K562 (cell line): ENCODE measurements around the gene RTF2.

Source experiments
- ELF2 ChIP-seq: fragments of 250-450 bp; sonication (Bioruptor Pico); IDR thresholded peaks from 2 replicates; pipeline ENCODE4 v1.5.0; 2021; ENCODE audit warnings: mild to moderate bottlenecking
- HDAC2 ChIP-seq: fragments of 450-650 bp; IDR thresholded peaks from 2 replicates; pipeline ENCODE4 v1.6.1; 2016; ENCODE audit warnings: mild to moderate bottlenecking
- MTA1 ChIP-seq: fragments of 450-650 bp; IDR thresholded peaks from 2 replicates; pipeline ENCODE4 v1.6.1; 2017; ENCODE audit warnings: borderline replicate concordance
- PML ChIP-seq: IDR thresholded peaks from 2 replicates; pipeline ENCODE4 v1.6.1; 2012; ENCODE audit warnings: low read length, inconsistent platforms
- RCOR1 ChIP-seq, 2 experiments: IDR thresholded peaks; 2 replicates each; pipeline ENCODE4 v1.6.1; 2012; ENCODE audit warnings: low read depth in 2 of 2, low read length in 2 of 2, borderline replicate concordance in 1 of 2, improper control_type of control experiment in 1 of 2
- SREBF2 ChIP-seq: sonication (generic); formaldehyde crosslinking; IDR thresholded peaks from 2 replicates; pipeline ENCODE4 v1.4.0; 2020; ENCODE audit warnings: mild to moderate bottlenecking, missing genetic modification reagents
- ZNF644 ChIP-seq: fragments of 200-800 bp; sonication (Bioruptor generic); IDR thresholded peaks from 2 replicates; pipeline ENCODE4 v1.6.1; 2016; ENCODE audit warnings: low read depth, missing genetic modification characterization, missing compliant biosample characterization

- TF ChIP-seq ZNF644 (tag), result no peak
- no peak for TF ChIP-seq RCOR1 (IDR thresholded peaks at IDR 0.05; ENCODE audit: borderline replicate concordance in 1 of 2, low read depth in 2 of 2, low read length in 2 of 2)
- TF ChIP-seq ELF2 (CRISPR knock-in tag), result no peak
- no peak for TF ChIP-seq HDAC2
- no peak for TF ChIP-seq MTA1
- no peak for TF ChIP-seq PML
- no peak for TF ChIP-seq SREBF2 (CRISPR knock-in tag)
Observed at GRCh38 chr20:56420028-56420427, 48.4 kb upstream of the RTF2 start.
